ENCODE results near the gene VSTM2B.

GRCh38 chr19:29528946-29529645 is 3.3 kb downstream of the VSTM2B start:
- TF ChIP-seq, protein P1, sequence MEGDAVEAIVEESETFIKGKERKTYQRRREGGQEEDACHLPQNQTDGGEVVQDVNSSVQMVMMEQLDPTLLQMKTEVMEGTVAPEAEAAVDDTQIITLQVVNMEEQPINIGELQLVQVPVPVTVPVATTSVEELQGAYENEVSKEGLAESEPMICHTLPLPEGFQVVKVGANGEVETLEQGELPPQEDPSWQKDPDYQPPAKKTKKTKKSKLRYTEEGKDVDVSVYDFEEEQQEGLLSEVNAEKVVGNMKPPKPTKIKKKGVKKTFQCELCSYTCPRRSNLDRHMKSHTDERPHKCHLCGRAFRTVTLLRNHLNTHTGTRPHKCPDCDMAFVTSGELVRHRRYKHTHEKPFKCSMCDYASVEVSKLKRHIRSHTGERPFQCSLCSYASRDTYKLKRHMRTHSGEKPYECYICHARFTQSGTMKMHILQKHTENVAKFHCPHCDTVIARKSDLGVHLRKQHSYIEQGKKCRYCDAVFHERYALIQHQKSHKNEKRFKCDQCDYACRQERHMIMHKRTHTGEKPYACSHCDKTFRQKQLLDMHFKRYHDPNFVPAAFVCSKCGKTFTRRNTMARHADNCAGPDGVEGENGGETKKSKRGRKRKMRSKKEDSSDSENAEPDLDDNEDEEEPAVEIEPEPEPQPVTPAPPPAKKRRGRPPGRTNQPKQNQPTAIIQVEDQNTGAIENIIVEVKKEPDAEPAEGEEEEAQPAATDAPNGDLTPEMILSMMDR (IDR thresholded peaks at IDR 0.05; ENCODE audit: low read depth, low read length) = no peak
- TF ChIP-seq, protein P2, sequence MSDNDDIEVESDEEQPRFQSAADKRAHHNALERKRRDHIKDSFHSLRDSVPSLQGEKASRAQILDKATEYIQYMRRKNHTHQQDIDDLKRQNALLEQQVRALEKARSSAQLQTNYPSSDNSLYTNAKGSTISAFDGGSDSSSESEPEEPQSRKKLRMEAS (IDR thresholded peaks at IDR 0.05; ENCODE audit: low read depth, low read length) = no peak
